ENCODE results near the gene COL23A1.
A peak's percentile ranks its signal among the peaks of the same experiment; 100 is the strongest.

The COL23A1 gene

GRCh38 chr5:178464431-178465048 is 125.7 kb downstream of the COL23A1 start:
- Histone ChIP-seq H3K4me3 (ENCODE audit: low read depth in 1 of 2, low read length in 1 of 2) (no peak overlapping the region), H3K27ac (no peak overlapping the region), H3K36me3 (no peaks in the 10 kb centered on the region), H3K9me3 (no peaks in the 10 kb centered on the region), H3K4me1 (ENCODE audit: control insufficient read depth in 1 of 2, insufficient read depth in 1 of 2, low read depth in 1 of 2, low read length in 1 of 2) (peaks cover 52 to 74% of the 10 kb centered on the region in 2 experiments), H3K27me3 (no peaks in the 10 kb centered on the region)
- no peak for TF ChIP-seq CTCF (IDR thresholded peaks at IDR 0.05)

- TF ChIP-seq CTCF (IDR thresholded peaks at IDR 0.05): no peak
- H3K4me1 ChIP-seq (ENCODE audit: control insufficient read depth in 1 of 2, insufficient read depth in 1 of 2, low read depth in 1 of 2, low read length in 1 of 2): peaks cover 42 to 64% of the 10 kb centered on the region in 2 experiments
- H3K9me3 ChIP-seq: no peaks in the 10 kb centered on the region
- no peak overlapping the region for H3K4me3 ChIP-seq (ENCODE audit: low read depth in 1 of 2, low read length in 1 of 2)
- H3K36me3 ChIP-seq: no peaks in the 10 kb centered on the region
- no peaks in the 10 kb centered on the region for H3K27me3 ChIP-seq
- H3K27ac ChIP-seq: no peak overlapping the region
Measured at GRCh38 chr5:178463321-178464155, 126.7 kb downstream of the COL23A1 start.

- Histone ChIP-seq H3K4me3 (ENCODE audit: low read depth in 1 of 2, low read length in 1 of 2) (no peak overlapping the region), H3K27ac (no peak overlapping the region), H3K4me1 (ENCODE audit: control insufficient read depth in 1 of 2, insufficient read depth in 1 of 2, low read depth in 1 of 2, low read length in 1 of 2) (peaks cover 34 to 57% of the 10 kb centered on the region in 2 experiments), H3K36me3 (no peaks in the 10 kb centered on the region), H3K27me3 (no peaks in the 10 kb centered on the region), H3K9me3 (no peaks in the 10 kb centered on the region)
- no peak for TF ChIP-seq CTCF (IDR thresholded peaks at IDR 0.05)
Measured at GRCh38 chr5:178462816-178463215, 127.4 kb downstream of the COL23A1 start.

GRCh38 chr5:178462076-178462475 is 128.1 kb downstream of the COL23A1 start:
- Histone ChIP-seq H3K27me3 (no peaks in the 10 kb centered on the region), H3K36me3 (no peaks in the 10 kb centered on the region), H3K4me3 (ENCODE audit: low read depth in 1 of 2, low read length in 1 of 2) (no peak overlapping the region), H3K4me1 (ENCODE audit: control insufficient read depth in 1 of 2, insufficient read depth in 1 of 2, low read depth in 1 of 2, low read length in 1 of 2) (peaks cover 28 to 49% of the 10 kb centered on the region in 2 experiments), H3K9me3 (no peaks in the 10 kb centered on the region), H3K27ac (peak overlapping the region; percentile 8)
- no peak for TF ChIP-seq CTCF (IDR thresholded peaks at IDR 0.05)

GRCh38 chr5:178461004-178461730 is 129.0 kb downstream of the COL23A1 start:
- no peak overlapping the region for H3K4me3 ChIP-seq (ENCODE audit: low read depth in 1 of 2, low read length in 1 of 2)
- H3K27me3 ChIP-seq: no peaks in the 10 kb centered on the region
- H3K4me1 ChIP-seq (ENCODE audit: control insufficient read depth in 1 of 2, insufficient read depth in 1 of 2, low read depth in 1 of 2, low read length in 1 of 2): peaks cover 20 to 40% of the 10 kb centered on the region in 2 experiments
- H3K9me3 ChIP-seq: no peaks in the 10 kb centered on the region
- no peak overlapping the region for H3K27ac ChIP-seq
- peak; percentile 92 for TF ChIP-seq CTCF (IDR thresholded peaks at IDR 0.05)
- H3K36me3 ChIP-seq: no peaks in the 10 kb centered on the region

All from neutrophil (primary cell).